ENCODE results near the gene TNN.
"Not testable (repeated sequence)": the region's sequence is repeated elsewhere in the genome, so short reads cannot be mapped to it uniquely, and the experiment has no call there.

TNN gene, protein sequence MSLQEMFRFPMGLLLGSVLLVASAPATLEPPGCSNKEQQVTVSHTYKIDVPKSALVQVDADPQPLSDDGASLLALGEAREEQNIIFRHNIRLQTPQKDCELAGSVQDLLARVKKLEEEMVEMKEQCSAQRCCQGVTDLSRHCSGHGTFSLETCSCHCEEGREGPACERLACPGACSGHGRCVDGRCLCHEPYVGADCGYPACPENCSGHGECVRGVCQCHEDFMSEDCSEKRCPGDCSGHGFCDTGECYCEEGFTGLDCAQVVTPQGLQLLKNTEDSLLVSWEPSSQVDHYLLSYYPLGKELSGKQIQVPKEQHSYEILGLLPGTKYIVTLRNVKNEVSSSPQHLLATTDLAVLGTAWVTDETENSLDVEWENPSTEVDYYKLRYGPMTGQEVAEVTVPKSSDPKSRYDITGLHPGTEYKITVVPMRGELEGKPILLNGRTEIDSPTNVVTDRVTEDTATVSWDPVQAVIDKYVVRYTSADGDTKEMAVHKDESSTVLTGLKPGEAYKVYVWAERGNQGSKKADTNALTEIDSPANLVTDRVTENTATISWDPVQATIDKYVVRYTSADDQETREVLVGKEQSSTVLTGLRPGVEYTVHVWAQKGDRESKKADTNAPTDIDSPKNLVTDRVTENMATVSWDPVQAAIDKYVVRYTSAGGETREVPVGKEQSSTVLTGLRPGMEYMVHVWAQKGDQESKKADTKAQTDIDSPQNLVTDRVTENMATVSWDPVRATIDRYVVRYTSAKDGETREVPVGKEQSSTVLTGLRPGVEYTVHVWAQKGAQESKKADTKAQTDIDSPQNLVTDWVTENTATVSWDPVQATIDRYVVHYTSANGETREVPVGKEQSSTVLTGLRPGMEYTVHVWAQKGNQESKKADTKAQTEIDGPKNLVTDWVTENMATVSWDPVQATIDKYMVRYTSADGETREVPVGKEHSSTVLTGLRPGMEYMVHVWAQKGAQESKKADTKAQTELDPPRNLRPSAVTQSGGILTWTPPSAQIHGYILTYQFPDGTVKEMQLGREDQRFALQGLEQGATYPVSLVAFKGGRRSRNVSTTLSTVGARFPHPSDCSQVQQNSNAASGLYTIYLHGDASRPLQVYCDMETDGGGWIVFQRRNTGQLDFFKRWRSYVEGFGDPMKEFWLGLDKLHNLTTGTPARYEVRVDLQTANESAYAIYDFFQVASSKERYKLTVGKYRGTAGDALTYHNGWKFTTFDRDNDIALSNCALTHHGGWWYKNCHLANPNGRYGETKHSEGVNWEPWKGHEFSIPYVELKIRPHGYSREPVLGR (N-terminal part only)

DNA sequence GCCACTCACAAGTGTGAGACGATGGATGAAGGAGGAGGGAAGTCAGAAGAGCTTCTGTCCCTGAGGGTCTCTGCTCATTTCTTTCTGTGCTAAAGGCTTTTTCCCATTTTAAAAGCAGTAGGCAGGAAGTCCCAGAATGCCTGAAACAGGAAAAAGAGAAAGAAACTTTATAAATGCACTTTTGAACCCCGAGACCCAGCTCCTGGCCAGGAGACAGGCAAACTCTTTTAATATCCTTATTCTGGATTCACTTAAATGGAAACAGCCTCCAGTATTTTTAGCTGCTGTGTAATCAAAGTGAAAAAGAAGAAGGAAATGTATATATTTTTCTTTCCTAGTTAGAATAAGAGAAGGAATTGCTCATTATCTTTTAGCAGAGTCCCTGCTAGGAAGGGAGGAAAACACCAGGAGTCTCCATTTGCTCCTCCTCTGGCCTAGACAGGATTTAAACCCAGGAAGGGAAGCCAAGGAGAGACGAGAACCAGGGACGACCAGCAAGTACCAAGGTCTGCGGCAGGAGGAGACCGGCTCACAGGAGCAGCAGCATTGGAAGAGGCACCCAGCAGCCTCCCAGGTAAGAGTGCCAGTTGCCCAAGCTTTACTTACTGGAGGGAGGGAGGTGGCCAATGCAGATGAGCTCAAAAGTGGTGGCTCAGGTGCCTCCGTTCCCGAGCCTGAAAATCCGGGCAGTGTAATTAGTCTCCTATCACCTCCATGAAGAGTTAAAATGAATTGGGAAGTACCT, at the start of gene TNN:
Gene TNN (plus strand): TSS at position 472 of the 745 bp plus-strand sequence. CDS start 9,586 bp downstream, outside the sequence.
- ChIA-PET CTCF (no interaction called here), POLR2A (no interaction called here)
- TF ChIP-seq HDGF (IDR thresholded peaks at IDR 0.05; ENCODE audit: borderline replicate concordance) (no peak), NFRKB (IDR thresholded peaks at IDR 0.05) (no peak), FOXA1 (IDR thresholded peaks at IDR 0.05) (no peak), ARNT (IDR thresholded peaks at IDR 0.05) (no peak), ZNF384 (IDR thresholded peaks at IDR 0.05) (no peak), FOXM1 (IDR thresholded peaks at IDR 0.05; ENCODE audit: borderline replicate concordance) (no peak), SP1 (IDR thresholded peaks at IDR 0.05) (no peak), FOXK2 (IDR thresholded peaks at IDR 0.05) (no peak), LEF1 (IDR thresholded peaks at IDR 0.05; ENCODE audit: borderline replicate concordance) (no peak), TARDBP (IDR thresholded peaks at IDR 0.05) (no peak), BHLHE40 (IDR thresholded peaks at IDR 0.05; ENCODE audit: borderline replicate concordance) (no peak), ELF4 (IDR thresholded peaks at IDR 0.05) (no peak), SUZ12 (IDR thresholded peaks at IDR 0.05) (no peak), L3MBTL2 (conservative IDR thresholded peaks at IDR 0.05) (no peak)
- DNase-seq (ENCODE audit: extremely low spot score) = no peak

- DNase-seq (ENCODE audit: extremely low spot score) = no peak
- ChIA-PET POLR2A (interaction anchor here (1.9 kb wide), 1 partner anchor 20 kb away, joined by 8 read pairs; the partner anchor contains the start of gene CACYBP), CTCF (no interaction called here)
- TF ChIP-seq CTBP1 (IDR thresholded peaks at IDR 0.05; ENCODE audit: borderline replicate concordance) = no peak
- no peak for TF ChIP-seq HDGF (IDR thresholded peaks at IDR 0.05; ENCODE audit: borderline replicate concordance)
- TF ChIP-seq, protein P1, sequence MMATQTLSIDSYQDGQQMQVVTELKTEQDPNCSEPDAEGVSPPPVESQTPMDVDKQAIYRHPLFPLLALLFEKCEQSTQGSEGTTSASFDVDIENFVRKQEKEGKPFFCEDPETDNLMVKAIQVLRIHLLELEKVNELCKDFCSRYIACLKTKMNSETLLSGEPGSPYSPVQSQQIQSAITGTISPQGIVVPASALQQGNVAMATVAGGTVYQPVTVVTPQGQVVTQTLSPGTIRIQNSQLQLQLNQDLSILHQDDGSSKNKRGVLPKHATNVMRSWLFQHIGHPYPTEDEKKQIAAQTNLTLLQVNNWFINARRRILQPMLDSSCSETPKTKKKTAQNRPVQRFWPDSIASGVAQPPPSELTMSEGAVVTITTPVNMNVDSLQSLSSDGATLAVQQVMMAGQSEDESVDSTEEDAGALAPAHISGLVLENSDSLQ (IDR thresholded peaks at IDR 0.05) = no peak
- TF ChIP-seq SP1 (IDR thresholded peaks at IDR 0.05) = no peak
- TF ChIP-seq NFRKB (IDR thresholded peaks at IDR 0.05) = no peak
- TF ChIP-seq LEF1 (IDR thresholded peaks at IDR 0.05; ENCODE audit: borderline replicate concordance) = no peak
- TF ChIP-seq FOXM1 (IDR thresholded peaks at IDR 0.05; ENCODE audit: borderline replicate concordance) = no peak
Observed at GRCh38 chr1:175019524-175019923, 48.1 kb upstream of the TNN start.

DNA sequence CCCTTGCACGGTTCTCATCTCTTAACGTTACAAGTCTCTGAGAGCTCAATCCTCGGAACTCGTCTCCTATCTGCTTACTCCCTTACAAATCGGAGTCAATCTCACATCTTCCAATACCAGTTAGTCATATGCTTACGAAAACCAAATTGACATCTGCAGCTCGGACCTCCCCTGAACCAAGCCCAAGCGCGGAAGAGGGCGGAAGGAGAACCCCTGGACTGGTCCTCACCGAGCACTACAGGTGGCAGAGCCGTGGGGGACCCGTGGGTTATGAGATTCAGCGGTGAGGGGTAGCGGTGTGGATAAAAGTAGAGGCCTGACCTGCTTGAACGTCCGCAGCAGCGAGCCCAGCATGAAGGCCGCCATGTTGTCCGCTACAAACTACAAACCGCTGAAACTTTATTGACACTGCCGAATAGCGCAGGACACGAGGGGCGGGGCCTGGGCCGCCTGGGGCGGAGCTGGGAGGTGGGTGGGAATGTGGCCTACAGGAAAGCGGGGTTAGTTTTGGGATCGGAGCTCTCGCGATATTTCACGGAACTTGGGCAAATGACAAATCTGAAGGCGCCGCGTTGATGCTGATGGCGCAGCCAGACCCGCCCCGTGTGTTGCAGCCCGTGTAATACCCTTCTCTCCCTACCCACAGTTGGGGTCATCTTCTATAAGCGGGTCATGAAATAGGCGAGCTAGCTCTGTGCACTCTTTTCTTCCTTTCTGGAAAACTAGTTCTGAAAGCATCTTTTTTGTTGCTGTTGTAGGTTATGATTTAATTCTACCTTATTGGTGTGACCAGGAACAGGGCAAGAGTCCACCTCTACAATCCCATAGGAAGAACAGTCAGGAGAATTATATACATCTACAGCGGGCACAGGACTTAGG, 44.4 kb upstream of the TNN start, which contains the start of gene MRPS14:
Gene MRPS14 (minus strand): TSS at position 383 of the 879 bp plus-strand sequence. CDS start 17 bp downstream, at position 366.
- peak; percentile 98 for DNase-seq (ENCODE audit: extremely low spot score)
- POLR2A ChIA-PET = interaction anchor here (0.5 to 2.7 kb wide), 18 partner anchors 8 to 819 kb away, joined by 3 to 43 read pairs (median 4); partner anchors contain the start of gene CACYBP
- CTCF ChIA-PET = interaction anchor here (1.2 to 1.9 kb wide), 2 partner anchors 123 to 129 kb away, joined by 3 to 8 read pairs; no protein-coding TSS in a partner anchor
- TF ChIP-seq FOXK2 (IDR thresholded peaks at IDR 0.05) (peak; percentile 64; the same call in 1 of the 2 replicates), ELF4 (IDR thresholded peaks at IDR 0.05) (peak; percentile 25; the same call in 1 of the 2 replicates), FOXA1 (IDR thresholded peaks at IDR 0.05) (no peak), NFRKB (IDR thresholded peaks at IDR 0.05) (peak; percentile 73), SUZ12 (IDR thresholded peaks at IDR 0.05) (no peak), ZNF384 (IDR thresholded peaks at IDR 0.05) (peak; percentile 65; the same call in 1 of the 2 replicates), SP1 (IDR thresholded peaks at IDR 0.05) (peak; percentile 69; the same call in 1 of the 2 replicates), HDGF (IDR thresholded peaks at IDR 0.05; ENCODE audit: borderline replicate concordance) (0 out of 2 replicates have a peak, but pooled peaks have one; percentile 62), CTBP1 (IDR thresholded peaks at IDR 0.05; ENCODE audit: borderline replicate concordance) (no peak; the same call in 1 of the 2 replicates), L3MBTL2 (conservative IDR thresholded peaks at IDR 0.05) (peak; percentile 59), ARNT (IDR thresholded peaks at IDR 0.05) (no peak), LEF1 (IDR thresholded peaks at IDR 0.05; ENCODE audit: borderline replicate concordance) (no peak)
- TF ChIP-seq, protein P1 (IDR thresholded peaks at IDR 0.05) = no peak

DNA sequence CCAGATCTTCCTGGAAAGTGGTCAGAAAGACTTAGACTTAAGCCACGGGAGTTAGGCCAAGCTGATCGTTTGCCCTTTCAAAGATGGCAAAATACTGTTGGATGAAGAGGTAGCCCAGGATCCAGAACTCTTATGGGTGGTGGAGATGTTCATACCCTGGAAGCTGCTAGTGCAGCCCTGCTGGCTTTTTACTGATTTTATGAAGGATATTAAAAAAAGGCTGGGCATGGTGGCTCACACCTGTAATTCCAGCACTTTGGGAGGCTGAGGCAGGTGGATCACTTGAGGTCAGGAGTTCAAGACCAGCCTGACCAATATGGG, 43.8 kb upstream of the TNN start:
- ChIA-PET CTCF (interaction anchor here (0.6 to 1.9 kb wide), 2 partner anchors 128 to 171 kb away, joined by 3 to 8 read pairs; no protein-coding TSS in a partner anchor), POLR2A (interaction anchor here (0.5 to 2.7 kb wide), 15 partner anchors 8 to 819 kb away, joined by 3 to 43 read pairs (median 5); partner anchors contain the start of gene CACYBP)
- not testable (repeated sequence) for DNase-seq (ENCODE audit: extremely low spot score)

All from HEK293T (cell line).